ENCODE measurements around the gene TPM4.

GRCh38 chr19:16133818-16134217 is 57.5 kb downstream of the TPM4 start:
- no peak for TF ChIP-seq CTCF (IDR thresholded peaks at IDR 0.05)
- no peak for TF ChIP-seq POLR2A (IDR thresholded peaks at IDR 0.05)

All from body of pancreas (tissue), 4 donors.